Stimulated activated naive CD8-positive, alpha-beta T cell treated with anti-CD3 and anti-CD28 coated beads, Interleukin-15, Interleukin-2, amounts not matched to agents 100 U/mL and 50 U/mL, for 24 hours (primary cell): ENCODE results near the gene VSIR.

Experiments
- ATAC-seq: fragments of 150-1000 bp; cut with Tn5 transposase; one replicate; pipeline ENCODE4 v1.10.0; 2021
- DNase-seq: peaks from one replicate; pipeline ENCODE4 v3.0.0; 2021

The VSIR gene

DNA sequence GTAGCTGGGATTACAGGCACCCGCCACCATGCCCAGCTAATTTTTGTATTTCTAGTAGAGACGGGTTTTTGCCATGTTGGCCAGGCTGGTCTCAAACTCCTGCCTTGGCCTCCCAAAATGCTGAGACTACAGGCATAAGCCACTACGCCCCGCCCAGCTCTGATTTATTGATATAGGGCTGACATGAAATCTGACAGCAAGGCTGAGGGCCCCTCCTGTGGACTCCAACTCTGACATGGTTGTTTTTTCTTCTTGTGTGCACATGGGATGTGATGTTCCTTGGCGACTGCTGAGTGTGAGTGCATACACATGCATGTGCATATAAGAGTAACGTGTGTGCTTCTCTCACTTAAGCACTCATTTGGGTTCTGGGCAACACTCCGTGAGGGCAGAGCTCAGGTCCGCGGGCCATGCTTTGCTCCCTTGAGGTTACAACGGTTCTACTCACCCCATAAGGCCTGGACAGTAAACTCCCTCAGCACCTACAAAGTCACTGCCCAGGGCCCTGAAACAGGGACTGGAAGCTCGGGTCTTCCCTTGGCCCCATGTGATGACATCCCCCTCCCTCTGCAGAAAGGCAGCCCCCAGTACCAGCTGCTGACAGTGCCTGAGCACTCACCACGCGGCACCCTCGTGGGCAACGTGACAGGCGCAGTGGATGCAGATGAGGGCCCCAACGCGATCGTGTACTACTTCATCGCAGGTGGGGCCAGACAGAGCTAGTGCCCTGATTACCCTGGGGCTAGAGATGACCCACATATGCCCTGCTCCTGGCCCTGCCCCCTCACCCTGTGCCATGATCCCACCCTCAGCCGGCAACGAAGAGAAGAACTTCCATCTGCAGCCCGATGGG is 33.6 kb upstream of the VSIR start:
- ATAC-seq (no peak), DNase-seq (no peak)

DNA sequence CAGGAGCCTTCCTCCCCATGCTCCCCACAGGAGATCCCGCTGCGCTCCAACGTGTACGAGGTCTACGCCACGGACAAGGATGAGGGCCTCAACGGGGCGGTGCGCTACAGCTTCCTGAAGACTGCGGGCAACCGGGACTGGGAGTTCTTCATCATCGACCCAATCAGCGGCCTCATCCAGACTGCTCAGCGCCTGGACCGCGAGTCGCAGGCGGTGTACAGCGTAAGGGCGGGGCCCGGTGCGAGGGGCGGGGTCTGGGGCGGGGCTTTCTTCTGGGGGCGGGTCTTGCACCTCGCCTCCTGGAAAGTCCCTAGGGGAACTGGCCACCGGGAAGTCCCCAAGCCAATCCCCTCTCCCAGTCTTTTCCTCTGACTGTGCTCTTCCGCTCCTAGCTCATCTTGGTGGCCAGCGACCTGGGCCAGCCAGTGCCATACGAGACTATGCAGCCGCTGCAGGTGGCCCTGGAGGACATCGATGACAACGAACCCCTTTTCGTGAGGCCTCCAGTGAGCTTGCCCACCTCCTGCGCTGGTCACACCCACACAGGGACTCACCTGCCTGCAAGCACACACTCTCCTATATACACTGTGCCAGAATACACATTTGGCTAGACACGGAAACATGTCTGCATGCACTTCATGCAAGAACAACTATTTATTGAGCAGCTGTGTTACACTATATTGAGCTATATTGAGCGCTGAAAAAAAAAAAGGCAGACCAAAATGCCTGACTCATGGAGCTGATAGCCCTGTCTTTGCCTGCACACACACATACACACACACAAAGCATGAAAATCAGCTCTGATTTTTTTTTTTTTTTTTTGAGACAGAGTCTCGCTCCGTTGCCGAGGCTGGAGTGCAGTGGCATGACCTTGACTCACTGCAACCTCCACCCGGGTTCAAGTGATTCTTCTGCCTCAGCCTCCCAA is 32.7 kb upstream of the VSIR start:
- no peak for DNase-seq
- no peak for ATAC-seq

DNA sequence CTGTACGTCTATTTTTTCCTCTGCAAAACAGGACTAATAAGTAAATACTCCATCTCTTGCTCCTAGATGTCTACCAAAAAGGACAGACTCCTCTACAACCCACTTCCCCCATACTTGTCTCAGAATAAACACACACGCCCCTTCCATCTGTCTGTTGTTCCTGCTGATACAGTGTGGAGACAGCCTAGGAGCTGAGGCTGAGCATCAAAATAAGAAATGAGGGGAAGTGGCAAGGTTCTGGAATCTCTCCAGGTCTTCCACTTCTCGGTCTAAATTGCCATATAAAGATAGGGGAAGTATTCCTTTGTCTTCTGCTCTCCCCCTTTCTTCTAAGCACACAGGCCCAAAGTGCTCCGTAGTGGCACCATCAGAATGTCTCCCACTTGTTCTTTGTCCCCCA is 30.8 kb upstream of the VSIR start:
- DNase-seq: no peak
- no peak for ATAC-seq

DNA sequence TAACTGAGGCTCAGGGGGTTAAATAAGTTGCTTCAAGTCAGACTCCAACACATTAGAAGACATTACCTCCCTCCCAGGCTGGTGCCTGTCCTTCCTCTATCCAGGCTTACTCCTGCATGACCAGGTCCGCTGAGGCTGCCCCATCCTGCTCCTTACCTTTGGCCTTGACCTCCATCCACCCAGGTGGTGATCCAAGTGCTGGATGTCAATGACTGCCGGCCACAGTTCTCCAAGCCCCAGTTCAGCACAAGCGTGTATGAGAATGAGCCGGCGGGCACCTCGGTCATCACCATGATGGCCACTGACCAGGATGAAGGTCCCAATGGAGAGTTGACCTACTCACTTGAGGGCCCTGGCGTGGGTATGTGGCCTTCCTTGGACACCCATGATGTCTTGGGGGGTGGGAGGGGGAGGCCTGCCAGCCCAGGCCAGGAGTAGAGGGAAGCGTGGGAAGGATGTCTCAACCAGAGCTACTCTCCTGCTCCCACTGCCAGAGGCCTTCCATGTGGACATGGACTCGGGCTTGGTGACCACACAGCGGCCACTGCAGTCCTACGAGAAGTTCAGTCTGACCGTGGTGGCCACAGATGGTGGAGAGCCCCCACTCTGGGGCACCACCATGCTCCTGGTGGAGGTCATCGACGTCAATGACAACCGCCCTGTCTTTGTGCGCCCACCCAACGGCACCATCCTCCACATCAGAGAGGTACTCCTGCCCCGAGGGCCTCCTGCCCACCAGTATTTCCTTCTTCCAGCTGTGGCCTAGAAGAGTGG is 29.6 kb upstream of the VSIR start:
- ATAC-seq (no peak), DNase-seq (no peak)

DNA sequence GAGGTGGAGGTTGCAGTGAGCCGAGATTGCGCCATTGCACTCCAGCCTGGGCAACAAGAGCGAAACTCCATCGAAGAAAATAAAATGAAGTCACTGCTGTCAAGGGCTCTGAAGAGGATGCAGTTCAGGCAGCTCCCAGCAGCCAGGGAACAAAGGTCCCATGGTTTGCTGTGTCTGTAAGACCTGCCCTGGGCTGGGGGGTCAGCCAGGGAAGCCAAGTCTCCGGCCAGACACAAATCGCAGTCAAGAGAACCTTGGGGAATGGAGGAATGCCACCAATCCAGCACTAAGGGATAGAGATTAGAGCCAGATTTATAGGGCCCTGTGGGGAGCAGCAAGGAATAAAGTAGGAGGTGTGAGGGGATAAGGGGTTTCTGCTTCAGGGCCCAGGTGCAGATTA is 28.9 kb upstream of the VSIR start:
- no peak for DNase-seq
- ATAC-seq: no peak

DNA sequence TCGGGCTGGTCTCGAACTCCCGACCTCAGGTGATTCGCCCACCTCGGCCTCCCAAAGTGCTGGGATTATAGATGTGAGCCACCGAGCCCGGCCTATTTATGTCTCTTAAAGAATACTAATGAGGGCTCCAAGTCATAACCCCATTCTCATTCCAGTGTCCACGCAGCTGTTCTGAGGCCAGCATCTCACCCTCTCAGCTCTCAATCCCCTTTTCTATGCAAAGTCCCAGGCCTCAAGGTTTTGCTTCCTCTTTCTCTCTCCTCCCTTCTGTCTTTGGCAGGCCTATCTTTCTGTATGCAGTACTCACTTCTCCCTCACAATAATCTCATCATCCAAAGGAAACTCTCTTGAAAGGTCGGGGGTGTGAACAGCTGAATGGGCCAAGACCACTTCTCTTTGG is 28.0 kb upstream of the VSIR start:
- ATAC-seq (no peak), DNase-seq (no peak)

DNA sequence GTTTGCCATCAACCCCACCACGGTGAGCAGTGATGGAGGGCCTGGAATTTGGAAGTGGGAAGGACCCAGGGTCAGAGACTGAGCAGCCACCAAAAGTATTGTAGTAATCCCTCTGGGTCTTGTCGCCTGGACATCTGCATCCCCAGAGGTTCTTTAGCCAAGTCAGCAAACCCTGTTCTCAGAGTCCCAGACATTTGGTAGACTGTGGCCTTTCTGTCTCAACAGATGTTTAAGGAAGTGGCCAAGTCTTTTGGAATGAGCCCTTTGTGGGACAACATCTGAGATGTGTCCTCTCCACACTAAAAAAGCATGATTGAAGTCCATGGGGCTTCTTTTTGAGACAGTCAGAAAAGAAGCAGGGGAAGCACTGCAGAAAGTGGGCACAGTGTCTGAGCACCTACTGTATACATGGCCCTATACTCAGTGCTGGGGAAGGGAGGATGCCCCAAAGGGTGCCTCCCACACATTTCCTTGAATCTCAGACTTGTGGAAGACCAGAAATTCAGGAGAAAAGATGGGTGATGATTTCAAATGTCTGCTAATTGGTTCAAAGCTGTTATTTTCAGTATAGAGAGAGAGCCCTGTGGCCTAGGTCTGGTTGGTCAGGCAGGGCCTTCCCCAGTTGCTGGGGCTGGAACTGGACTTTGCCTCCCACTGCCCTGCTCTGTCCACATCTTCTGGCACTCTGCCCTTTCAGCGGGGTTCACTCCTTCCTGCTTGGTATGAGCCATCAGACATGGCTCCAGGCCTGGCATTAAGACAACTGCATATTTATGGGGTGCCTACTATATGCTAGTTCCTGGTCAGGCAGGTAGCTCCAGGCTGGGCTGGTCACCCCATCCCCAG is 26.5 kb upstream of the VSIR start:
- DNase-seq (no peak), ATAC-seq (no peak)

DNA sequence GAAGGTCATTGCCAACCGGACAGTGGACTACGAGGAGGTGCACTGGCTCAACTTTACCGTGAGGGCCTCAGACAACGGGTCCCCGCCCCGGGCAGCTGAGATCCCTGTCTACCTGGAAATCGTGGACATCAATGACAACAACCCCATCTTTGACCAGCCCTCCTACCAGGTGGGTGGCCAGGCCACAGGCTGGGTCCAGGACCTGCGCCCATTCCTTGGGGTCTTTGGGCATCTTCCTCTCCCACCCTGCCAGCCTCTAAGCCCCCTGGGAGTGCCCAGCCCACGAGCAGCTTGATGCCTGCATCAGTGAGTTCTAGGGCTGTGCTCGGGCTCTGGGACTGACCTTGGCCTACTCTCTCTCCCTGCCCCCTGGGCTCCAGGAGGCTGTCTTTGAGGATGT is 25.8 kb upstream of the VSIR start:
- ATAC-seq: no peak
- DNase-seq: no peak

DNA sequence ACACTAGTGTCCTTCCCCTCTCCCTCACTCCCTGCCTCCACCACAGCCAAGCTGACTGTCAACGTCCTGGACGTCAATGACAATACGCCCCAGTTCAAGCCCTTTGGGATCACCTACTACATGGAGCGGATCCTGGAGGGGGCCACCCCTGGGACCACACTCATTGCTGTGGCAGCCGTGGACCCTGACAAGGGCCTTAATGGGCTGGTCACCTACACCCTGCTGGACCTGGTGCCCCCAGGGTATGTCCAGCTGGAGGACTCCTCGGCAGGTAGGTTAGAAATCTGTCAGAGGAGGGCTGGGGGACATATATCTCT is 24.9 kb upstream of the VSIR start:
- ATAC-seq (no peak), DNase-seq (no peak)

DNA sequence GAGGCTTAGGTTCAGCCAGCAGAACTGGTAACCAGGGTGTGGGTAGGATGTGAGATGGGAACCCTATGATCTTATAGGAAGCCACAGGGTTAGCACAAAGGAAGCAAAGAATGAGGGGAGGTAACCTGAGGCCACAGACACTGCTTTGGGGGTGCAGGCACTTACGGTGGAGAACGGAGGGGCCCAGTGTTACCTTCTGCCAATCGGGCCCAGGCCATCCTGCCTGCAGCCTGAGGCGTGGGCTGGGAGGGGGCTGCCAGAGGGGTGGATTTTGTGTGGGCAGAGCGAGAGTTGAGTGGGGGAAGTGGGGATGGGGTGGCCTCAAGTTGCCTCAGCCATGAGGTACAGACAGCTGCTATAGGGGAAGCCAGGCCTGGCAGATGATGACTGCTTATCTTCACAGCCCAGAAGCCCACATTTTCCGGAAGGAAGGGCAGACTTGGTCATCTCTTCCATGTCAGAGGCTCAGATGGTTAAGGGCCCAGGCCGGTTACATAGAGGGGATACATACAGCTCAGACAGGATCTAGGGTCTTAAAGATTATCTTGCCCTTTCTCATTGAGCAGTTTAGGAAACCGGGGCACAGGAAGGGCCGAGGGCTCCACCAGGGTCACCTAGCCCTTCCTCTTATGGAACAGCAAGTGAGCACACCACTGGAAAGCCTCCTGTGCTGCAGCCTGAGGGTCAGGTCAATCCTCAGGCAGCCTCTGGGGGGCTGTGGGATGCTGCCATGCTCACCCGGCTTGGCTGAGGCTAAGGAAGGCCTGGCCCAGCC is 24.4 kb upstream of the VSIR start:
- DNase-seq (peak; percentile 25), ATAC-seq (peak; percentile 73)

DNA sequence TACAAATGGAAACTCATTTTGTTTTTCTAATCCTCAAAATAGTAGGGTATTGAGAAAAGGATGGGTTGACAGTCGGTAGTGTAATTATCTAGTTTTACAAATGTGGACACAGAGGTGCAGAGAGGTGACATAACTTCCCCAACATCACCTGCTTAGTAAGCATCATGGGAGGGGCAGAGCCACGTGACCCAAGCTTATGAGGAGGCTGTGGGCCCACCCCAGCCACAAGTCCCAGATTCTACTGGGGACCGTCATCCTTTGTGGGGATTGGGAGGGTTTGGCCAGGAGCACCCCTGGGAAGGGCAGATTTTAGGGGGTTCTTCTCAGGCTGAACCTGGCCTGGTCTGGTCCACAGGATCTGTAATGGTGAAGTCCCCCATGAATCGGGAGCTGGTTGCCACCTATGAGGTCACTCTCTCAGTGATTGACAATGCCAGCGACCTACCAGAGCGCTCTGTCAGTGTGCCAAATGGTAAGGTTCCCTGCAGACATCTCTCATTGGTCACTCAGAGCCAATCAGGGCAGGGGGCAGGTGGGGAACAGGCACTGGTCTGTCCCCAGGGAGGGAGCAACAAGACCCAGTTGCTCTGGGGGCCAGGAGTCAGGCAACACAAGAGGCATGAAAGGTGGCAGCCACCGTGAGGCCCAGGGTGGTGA is 23.6 kb upstream of the VSIR start:
- ATAC-seq (peak; percentile 25), DNase-seq (peak; percentile 30)

DNA sequence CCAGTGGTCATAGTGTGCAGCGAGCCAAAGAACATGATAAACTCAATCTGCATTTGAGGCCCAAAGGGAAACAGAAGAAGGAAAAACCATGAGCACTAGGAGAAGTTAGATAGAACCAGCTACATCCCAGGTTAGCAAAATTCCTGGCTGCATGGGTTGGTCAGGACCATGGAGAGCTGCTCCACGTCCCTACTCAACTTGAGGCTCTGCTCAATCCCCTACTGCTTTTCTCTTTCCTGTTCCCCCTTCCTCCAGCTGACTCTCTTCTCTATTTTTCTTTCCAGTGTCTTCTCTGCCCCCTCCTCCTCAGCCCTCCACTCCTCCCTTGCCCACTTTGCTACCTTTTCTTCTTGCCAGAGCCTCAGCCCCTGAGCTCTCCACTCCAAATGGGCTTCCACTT is 21.9 kb upstream of the VSIR start:
- ATAC-seq (no peak), DNase-seq (peak; percentile 38)

DNA sequence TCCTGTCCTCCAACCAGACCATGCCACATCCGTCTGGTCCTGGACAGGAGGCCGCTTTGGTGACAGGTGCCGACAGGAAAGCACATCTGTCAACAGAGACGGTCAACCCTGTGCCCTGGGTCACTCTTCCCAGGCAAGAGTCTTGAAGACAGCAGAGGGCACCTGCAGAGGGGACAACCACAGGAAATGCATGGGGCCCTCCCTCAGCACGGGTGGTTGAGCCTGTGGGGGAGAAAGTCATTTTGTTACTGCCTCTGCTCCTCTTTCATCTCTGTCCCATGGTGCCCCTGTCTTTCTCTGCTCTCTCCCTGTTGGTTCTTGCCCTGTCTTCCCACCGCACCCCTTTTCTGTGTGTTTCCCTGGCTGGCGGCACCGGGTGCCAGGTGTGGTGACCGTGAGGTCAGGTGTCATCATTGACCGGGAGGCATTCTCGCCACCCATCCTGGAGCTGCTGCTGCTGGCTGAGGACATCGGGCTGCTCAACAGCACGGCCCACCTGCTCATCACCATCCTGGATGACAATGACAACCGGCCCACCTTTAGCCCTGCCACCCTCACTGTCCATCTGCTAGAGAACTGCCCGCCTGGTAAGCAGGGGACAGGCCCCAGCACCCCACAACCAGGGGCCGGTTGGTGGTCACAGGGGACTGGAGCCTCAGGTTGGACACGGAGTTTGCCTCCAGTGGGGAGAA is 17.6 kb upstream of the VSIR start:
- DNase-seq (no peak), ATAC-seq (peak; percentile 67)

DNA sequence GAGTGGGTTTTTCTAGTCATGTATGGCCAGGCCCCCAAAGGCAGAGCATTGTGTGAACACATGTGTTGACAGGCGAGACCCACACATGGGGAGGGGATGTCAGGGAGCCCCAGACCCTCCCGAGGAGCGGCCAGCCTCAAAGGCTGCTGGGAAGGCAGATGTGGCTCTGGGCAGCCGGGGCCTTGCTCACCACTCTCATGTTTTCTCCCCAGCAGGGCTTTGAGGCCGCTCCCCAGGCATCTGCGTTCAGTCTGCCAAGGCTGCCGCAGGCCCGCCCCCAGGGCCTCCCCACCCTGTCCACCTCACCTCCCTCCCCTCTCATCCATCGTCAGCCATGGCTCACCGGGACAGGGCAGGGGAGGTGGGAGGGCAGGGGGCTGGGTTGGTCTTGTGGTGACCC is 16.6 kb upstream of the VSIR start:
- ATAC-seq: no peak
- DNase-seq: no peak

DNA sequence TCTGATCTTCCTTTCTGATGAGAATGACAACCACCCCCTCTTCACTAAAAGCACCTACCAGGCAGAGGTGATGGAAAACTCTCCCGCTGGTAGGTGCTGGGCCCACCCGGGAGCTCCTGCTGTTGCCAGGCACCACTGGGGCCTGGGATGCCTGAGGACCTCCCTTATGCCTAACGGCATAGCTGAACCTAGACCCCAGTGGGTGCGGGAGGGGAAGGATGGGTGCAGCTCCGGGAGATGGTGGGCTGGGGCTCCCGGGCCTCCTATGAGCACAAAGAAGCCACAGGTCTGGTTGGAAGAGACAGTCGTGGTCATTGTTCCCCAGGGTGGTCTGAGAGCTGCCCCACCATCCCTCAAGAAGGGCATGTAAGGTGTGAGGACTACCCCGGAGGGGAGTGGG is 15.6 kb upstream of the VSIR start:
- no peak for DNase-seq
- ATAC-seq: no peak

DNA sequence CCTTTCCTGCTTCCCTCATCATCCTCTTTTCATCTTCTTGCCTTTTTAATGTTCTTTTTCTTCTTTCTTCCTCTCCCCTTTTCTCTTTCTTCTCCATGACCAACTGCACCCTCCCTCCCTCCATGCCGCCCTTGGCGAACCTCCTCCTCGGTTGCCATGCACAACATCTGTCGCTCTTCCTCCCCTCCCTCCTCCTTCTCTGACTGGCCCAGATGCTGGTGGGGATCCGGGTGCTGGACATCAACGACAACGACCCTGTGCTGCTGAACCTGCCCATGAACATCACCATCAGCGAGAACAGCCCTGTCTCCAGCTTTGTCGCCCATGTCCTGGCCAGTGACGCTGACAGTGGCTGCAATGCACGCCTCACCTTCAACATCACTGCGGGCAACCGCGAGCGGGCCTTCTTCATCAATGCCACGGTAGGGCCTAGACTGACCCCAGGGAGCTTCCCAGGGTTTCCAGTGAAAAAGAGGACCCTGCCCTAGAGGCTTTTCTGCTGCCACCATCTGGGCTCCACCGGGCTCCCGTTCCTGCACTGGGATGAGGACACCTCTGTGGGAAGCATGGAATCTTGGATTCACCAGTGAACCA is 11.5 kb upstream of the VSIR start:
- no peak for ATAC-seq
- no peak for DNase-seq

DNA sequence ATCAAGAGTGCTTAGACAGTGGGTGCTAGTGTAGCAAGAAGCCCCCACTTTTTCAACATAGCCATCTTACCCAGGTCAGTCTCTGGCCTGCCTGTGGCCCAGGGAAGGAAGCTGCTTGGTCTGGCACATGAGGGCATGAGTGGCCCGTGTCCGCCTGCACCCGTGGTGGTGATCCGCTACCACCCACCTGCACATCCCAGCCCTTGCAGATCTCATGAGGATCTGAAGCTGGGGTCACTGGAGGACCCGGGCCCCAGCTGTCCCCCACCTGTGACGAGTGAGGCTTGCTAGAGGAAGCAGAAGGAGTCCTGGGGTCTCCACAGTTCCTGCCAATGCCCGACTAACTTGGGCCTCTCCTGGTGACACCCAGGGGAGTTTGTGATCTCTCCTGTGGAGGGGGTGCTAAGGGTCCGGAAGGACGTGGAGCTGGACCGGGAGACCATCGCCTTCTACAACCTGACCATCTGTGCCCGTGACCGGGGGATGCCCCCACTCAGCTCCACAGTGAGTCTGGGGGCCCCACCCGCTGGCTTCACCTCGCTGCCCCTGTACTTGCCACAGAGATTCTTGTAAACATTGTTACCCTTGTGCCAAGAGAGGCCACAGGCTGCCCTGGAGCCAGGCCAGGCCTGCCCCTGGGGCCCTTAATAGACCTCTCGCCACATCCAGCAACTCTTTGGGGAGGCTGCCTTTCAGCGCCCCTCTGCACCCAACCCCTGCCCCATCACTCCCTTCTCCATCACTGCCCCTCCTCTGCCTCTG is 10.8 kb upstream of the VSIR start:
- DNase-seq (no peak), ATAC-seq (no peak)

DNA sequence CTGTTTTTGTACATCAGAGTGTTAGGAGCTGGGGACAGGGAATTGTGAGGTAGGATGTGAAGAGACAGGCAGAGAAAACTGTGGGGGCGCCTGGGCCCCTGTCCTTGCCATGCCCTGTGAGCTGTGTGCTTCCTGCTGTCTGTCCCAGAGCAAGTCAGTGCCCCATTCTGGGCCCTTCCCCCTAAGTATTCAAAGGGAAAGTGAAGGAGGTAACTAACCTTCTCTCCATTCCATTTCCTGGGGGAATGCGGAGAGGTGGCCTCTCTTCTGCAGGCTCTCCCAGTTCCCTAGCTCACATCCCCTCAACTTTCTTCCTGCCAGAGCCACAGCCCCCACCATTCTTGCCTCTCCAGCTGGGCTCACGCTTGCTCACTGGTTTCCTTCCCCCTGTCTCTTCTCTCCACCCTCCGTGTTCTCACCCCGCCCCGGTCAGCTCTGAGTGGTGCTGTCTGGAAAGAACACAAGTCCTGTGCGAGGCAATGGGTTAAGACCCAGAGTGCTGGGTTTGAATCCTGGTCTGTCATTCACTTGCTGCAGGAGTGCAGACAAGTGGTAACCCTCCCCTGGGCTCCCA is 9.7 kb upstream of the VSIR start:
- ATAC-seq: no peak
- DNase-seq: no peak
